Measurements from ENCODE around the gene CHRM3.

CHRM3 gene

DNA sequence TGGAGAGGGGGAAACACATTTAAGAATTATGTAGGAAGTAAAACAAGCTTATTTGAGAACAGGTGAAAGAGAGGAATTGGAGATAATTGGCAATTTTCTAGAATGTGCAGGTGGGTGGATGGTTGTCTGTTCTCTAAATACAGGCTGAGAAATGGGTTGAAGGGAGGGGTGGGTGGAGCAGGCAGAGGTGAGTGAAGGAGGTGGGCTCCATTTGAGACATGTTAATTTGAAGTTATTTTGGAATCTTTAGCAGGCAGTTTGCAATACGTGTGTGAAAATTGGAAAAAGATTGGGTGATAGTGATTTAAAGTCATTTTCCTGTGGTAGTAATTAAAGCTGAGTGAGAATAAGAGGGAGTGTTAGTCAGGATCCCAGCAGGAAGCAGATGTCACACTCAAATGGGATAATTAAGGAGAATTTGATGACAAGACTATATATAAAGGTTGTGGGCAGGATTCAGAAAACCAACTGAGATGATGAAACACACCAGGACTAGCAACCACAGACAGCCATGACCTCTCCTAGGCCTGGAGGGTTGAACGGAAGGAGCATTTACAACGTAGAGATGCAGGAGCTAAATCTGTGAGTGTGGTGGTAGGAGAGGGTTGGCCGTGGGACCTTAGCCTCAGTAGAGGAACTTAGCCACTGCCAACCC, 40.6 kb downstream of the CHRM3 start:
- ATAC-seq (ENCODE audit: low read depth) = no peak
- H3K36me3 Mint-ChIP-seq = no peaks in the 10 kb centered on the region
- no peak overlapping the region for H3K27ac Mint-ChIP-seq
- H3K4me3 Mint-ChIP-seq = no peak overlapping the region
- no peak for DNase-seq (ENCODE audit: low spot score in 2 of 2)
- H3K9me3 Mint-ChIP-seq = peaks cover 9% of the 10 kb centered on the region
- H3K4me1 Mint-ChIP-seq = no peaks in the 10 kb centered on the region
- no peaks in the 10 kb centered on the region for H3K27me3 Mint-ChIP-seq

DNA sequence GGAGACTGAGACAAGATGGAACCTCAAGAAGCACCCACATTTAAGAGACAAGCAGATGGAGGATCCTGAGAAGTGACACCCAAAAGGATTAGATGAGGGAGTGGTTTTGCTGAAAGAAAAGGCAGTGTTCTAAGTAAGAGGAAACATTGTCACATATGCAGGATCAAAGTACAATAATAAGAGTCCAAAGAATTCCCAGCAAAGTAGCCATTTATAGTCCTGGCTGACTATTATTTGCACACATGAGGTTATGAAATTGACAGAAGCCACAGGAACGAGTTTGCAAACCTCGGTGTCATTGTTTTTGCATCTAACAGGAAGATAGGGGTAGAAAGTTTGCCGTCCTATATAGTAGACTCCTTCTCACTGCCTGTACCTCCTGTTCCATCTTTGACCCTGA, 41.3 kb downstream of the CHRM3 start:
- no peak for ATAC-seq (ENCODE audit: low read depth)
- DNase-seq (ENCODE audit: low spot score in 2 of 2) = no peak
- no peaks in the 10 kb centered on the region for H3K4me1 Mint-ChIP-seq

DNA sequence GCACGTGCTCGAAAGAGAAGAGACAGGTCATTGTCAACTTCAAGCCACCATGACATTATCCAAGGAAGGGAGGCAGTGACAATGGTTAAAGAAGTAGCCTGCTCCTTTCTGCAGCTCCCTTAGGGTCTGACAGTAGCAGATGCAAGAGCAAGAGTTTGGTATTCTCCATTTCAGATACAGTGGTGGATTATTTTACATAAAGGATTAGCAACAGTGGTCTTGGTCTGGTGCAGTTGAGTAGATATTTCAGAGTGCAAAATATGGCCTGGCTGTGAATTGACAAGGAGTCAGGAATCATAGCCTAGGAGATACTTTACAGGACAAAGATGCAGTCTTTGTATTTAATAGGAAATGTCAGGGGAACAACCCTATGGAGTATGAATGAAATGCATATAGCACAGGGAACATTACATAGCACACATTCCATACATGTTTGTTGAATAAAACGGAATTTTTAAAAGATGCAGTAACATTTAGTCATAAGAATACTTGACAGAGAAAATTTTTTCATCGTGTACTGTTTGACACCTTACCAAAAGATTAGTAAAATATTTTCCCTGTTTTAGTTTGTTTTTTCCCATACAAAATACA, 41.8 kb downstream of the CHRM3 start:
- H3K9me3 Mint-ChIP-seq = peaks cover 8% of the 10 kb centered on the region
- H3K27me3 Mint-ChIP-seq = no peaks in the 10 kb centered on the region
- no peak overlapping the region for H3K27ac Mint-ChIP-seq
- no peaks in the 10 kb centered on the region for H3K36me3 Mint-ChIP-seq
- DNase-seq (ENCODE audit: low spot score in 2 of 2) (no peak), ATAC-seq (ENCODE audit: low read depth) (no peak)
- H3K4me1 Mint-ChIP-seq = no peaks in the 10 kb centered on the region
- no peak overlapping the region for H3K4me3 Mint-ChIP-seq

More for the DNA sequence above, 41.3 kb downstream of the CHRM3 start:
- no peaks in the 10 kb centered on the region for H3K36me3 Mint-ChIP-seq
- H3K27ac Mint-ChIP-seq = no peak overlapping the region
- H3K27me3 Mint-ChIP-seq = no peaks in the 10 kb centered on the region
- peaks cover 9% of the 10 kb centered on the region for H3K9me3 Mint-ChIP-seq
- H3K4me3 Mint-ChIP-seq = no peak overlapping the region

DNA sequence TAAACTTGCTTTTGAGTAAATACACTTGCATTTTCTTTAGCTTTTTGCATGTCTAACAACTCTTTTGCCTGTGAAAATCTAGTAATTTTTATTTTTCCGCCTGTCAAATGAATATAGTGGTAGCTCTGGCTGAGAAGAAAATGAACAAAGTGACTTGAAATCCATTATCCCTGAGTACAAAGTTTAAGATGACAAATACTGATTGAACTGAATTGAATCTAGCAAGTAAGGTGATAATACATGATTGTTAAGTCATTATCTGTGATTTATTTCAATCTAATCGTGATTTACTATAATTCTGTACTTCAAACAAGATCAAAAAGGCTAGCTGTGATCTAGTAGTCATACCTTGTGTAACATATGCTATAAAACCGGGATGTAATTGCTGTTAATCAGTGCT, 42.8 kb downstream of the CHRM3 start:
- no peak overlapping the region for H3K4me3 Mint-ChIP-seq
- no peak for ATAC-seq (ENCODE audit: low read depth)
- no peaks in the 10 kb centered on the region for H3K27me3 Mint-ChIP-seq
- no peak overlapping the region for H3K27ac Mint-ChIP-seq
- H3K4me1 Mint-ChIP-seq = no peaks in the 10 kb centered on the region
- no peak for DNase-seq (ENCODE audit: low spot score in 2 of 2)
- no peaks in the 10 kb centered on the region for H3K36me3 Mint-ChIP-seq
- peaks cover 8% of the 10 kb centered on the region for H3K9me3 Mint-ChIP-seq

DNA sequence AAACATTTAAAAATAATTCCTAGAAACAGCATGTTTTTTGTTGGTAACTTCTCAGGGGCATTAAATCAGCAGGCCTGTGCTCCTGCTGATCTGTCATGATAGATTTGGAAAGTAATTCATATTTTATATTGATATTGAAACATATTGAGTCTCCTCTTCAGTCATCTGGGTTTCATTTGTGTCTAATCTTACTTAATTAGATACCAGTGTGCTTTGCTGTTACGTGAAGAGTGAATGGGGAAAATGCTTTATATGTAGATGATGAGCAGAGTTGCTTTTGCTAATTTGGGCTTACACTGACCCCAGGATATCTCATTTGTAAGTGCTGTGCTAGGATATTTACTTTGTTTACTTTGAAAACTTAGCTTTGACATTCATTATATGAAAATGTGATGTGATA, 45.9 kb downstream of the CHRM3 start:
- no peak overlapping the region for H3K27ac Mint-ChIP-seq

DNA sequence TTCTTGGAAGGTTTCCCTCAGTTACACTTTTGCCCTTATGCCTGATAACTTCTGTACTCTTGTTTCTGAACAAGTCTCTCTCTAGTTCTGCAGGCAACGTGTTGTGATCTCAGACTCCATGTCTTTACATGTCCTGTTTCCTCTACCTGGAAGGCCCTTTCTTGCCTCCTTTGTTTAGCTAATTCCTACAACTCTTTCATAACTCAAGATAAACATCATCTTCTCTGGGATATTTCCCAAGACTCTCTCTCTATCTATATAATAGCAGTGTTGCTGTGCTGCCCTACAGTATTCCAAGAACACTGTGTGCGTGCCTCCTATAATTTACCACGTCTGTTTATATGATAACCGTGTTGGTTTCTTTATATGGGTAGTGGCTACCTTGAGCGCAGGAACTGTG, 47.8 kb downstream of the CHRM3 start:
- H3K36me3 Mint-ChIP-seq = no peaks in the 10 kb centered on the region
- DNase-seq (ENCODE audit: low spot score in 2 of 2) = no peak
- no peak for ATAC-seq (ENCODE audit: low read depth)
- H3K27ac Mint-ChIP-seq = no peak overlapping the region
- H3K27me3 Mint-ChIP-seq = no peaks in the 10 kb centered on the region
- H3K4me3 Mint-ChIP-seq = no peak overlapping the region
- peaks cover 8% of the 10 kb centered on the region for H3K9me3 Mint-ChIP-seq
- H3K4me1 Mint-ChIP-seq = no peaks in the 10 kb centered on the region

More for the DNA sequence above, 45.9 kb downstream of the CHRM3 start:
- Mint-ChIP-seq H3K9me3 (peaks cover 7% of the 10 kb centered on the region), H3K4me3 (no peak overlapping the region), H3K4me1 (no peaks in the 10 kb centered on the region), H3K27me3 (no peaks in the 10 kb centered on the region), H3K36me3 (no peaks in the 10 kb centered on the region)
- no peak for ATAC-seq (ENCODE audit: low read depth)
- DNase-seq (ENCODE audit: low spot score in 2 of 2) = no peak

Measured in memory B cell (primary cell).